Measurements from ENCODE around the gene SNRPA. TPM values are rescaled to one million over a fixed set of nuclear protein-coding genes. Genes with fewer than 3 reads are reported as not detected.

Gene SNRPA
- total and polyA plus RNA-seq, 2 of the 13 experiments (the other 11 are each of a cell fraction or from before 2014, with no cell fraction given): 59.6 to 162 TPM

GRCh38 chr19:40750058-40750873 lies 737 bp upstream of the SNRPA start, which contains the start of gene ACTMAP (continued):
- TF ChIP-seq RERE (CRISPR knock-in tag; IDR thresholded peaks at IDR 0.05; ENCODE audit: low read depth) (no peak), NFE2 (CRISPR knock-in tag; IDR thresholded peaks at IDR 0.05) (no peak), ZKSCAN5 (CRISPR knock-in tag; IDR thresholded peaks at IDR 0.05) (no peak), ZNF124 (CRISPR knock-in tag; IDR thresholded peaks at IDR 0.05) (peak; percentile 37; the same call in 1 of the 2 replicates), ZNF432 (CRISPR knock-in tag; IDR thresholded peaks at IDR 0.05; ENCODE audit: borderline replicate concordance) (no peak), TEAD2 (CRISPR knock-in tag; IDR thresholded peaks at IDR 0.05) (no peak), HNRNPH1 (optimal IDR thresholded peaks at IDR 0.05; ENCODE audit: low read depth, low read length) (no peak), TERF1 (CRISPR knock-in tag; IDR thresholded peaks at IDR 0.05) (no peak), ZNF792 (CRISPR knock-in tag; IDR thresholded peaks at IDR 0.05) (peak; percentile 75), ZNF326 (CRISPR knock-in tag; IDR thresholded peaks at IDR 0.05; ENCODE audit: borderline replicate concordance) (no peak), MNT (IDR thresholded peaks at IDR 0.05) (peak; percentile 98), PHB2 (IDR thresholded peaks at IDR 0.05; ENCODE audit: partially characterized antibody) (no peak), SPEN (CRISPR knock-in tag; IDR thresholded peaks at IDR 0.05; ENCODE audit: low read depth) (no peak; the same call in none of the 2 replicates), SRF (IDR thresholded peaks at IDR 0.05; ENCODE audit: low read depth, low read length) (peak; percentile 5; the same call in 1 of the 2 replicates), ZXDC (CRISPR knock-in tag; IDR thresholded peaks at IDR 0.05) (peak; percentile 51; the same call in 1 of the 2 replicates), PPARG (CRISPR knock-in tag; conservative IDR thresholded peaks at IDR 0.05) (no peak)

All from HepG2 (cell line).